Measurements from ENCODE around the gene MC1R. TPM values are rescaled to one million over a fixed set of nuclear protein-coding genes. Genes with fewer than 3 reads are reported as not detected.

The MC1R gene
- total RNA-seq, 1 experiment from 2014 or later: 34.3 TPM

GRCh38 chr16:89890886-89891657 lies 27.6 kb upstream of the MC1R start:
- Histone ChIP-seq H3K4me2 (no peak overlapping the region), H3K9me2 (ENCODE audit: insufficient read depth) (no peaks in the 10 kb centered on the region), H3K36me3 (ENCODE audit: low read depth) (peaks cover 7% of the 10 kb centered on the region; the same call in 1 of the 2 replicates), H3K79me2 (ENCODE audit: low read depth) (no peaks in the 10 kb centered on the region), H3F3A (ENCODE audit: insufficient read depth, low read depth) (no peaks in the 10 kb centered on the region; the same call in 1 of the 2 replicates), H2AFZ (no peak overlapping the region), H3K27me3 (ENCODE audit: insufficient read depth, low read depth) (no peaks in the 10 kb centered on the region), H4K20me1 (ENCODE audit: insufficient read depth) (peaks cover 24% of the 10 kb centered on the region), H3K4me1 (replicated peaks; ENCODE audit: insufficient read depth) (no peaks in the 10 kb centered on the region), H3K9me3 (ENCODE audit: insufficient read depth, low read depth) (no peaks in the 10 kb centered on the region), H3K27ac (no peak overlapping the region), H3K4me3 (no peak overlapping the region)
- ChIA-PET POLR2A (ENCODE audit: unreplicated experiment) (no interaction called here), CTCF (no interaction called here)
- no peak for DNase-seq
- no TSS peak for BruUV-seq (replicated peaks)
- intact Hi-C loops (cut with micrococcal nuclease; ENCODE audit: unreplicated experiment): no loop called here
- no peak for TF ChIP-seq EZH2 (IDR thresholded peaks at IDR 0.05; ENCODE audit: low read depth)
- TF ChIP-seq CTCF (conservative IDR thresholded peaks at IDR 0.05): no peak

- H2AFZ ChIP-seq: no peak overlapping the region
- H3K27ac ChIP-seq: no peak overlapping the region
- no peaks in the 10 kb centered on the region for H3K4me1 ChIP-seq (replicated peaks; ENCODE audit: insufficient read depth)
- no peaks in the 10 kb centered on the region for H3K9me3 ChIP-seq (ENCODE audit: insufficient read depth, low read depth)
- H3K27me3 ChIP-seq (ENCODE audit: insufficient read depth, low read depth): no peaks in the 10 kb centered on the region
- CTCF ChIA-PET: no interaction called here
- intact Hi-C loops (cut with micrococcal nuclease; ENCODE audit: unreplicated experiment): no loop called here
- peaks cover 7% of the 10 kb centered on the region; the same call in 1 of the 2 replicates for H3K36me3 ChIP-seq (ENCODE audit: low read depth)
- no peak overlapping the region for H3K4me3 ChIP-seq
- peaks cover 24% of the 10 kb centered on the region for H4K20me1 ChIP-seq (ENCODE audit: insufficient read depth)
- TF ChIP-seq EZH2 (IDR thresholded peaks at IDR 0.05; ENCODE audit: low read depth) (no peak), CTCF (conservative IDR thresholded peaks at IDR 0.05) (no peak)
- no TSS peak for BruUV-seq (replicated peaks)
- POLR2A ChIA-PET (ENCODE audit: unreplicated experiment): no interaction called here
- no peaks in the 10 kb centered on the region for H3K79me2 ChIP-seq (ENCODE audit: low read depth)
- no peaks in the 10 kb centered on the region for H3K9me2 ChIP-seq (ENCODE audit: insufficient read depth)
- DNase-seq: no peak
- H3K4me2 ChIP-seq: no peak overlapping the region
- H3F3A ChIP-seq (ENCODE audit: insufficient read depth, low read depth): no peaks in the 10 kb centered on the region; the same call in 1 of the 2 replicates
Observed at GRCh38 chr16:89892055-89892630, 26.5 kb upstream of the MC1R start.

- CTCF ChIA-PET: no interaction called here
- Histone ChIP-seq H4K20me1 (ENCODE audit: insufficient read depth) (peaks cover 24% of the 10 kb centered on the region), H3K4me2 (no peak overlapping the region), H3K27ac (no peak overlapping the region), H3K9me3 (ENCODE audit: insufficient read depth, low read depth) (no peaks in the 10 kb centered on the region), H2AFZ (no peak overlapping the region), H3F3A (ENCODE audit: insufficient read depth, low read depth) (no peaks in the 10 kb centered on the region; the same call in 1 of the 2 replicates), H3K4me1 (replicated peaks; ENCODE audit: insufficient read depth) (no peaks in the 10 kb centered on the region), H3K27me3 (ENCODE audit: insufficient read depth, low read depth) (no peaks in the 10 kb centered on the region), H3K79me2 (ENCODE audit: low read depth) (no peaks in the 10 kb centered on the region), H3K9me2 (ENCODE audit: insufficient read depth) (no peaks in the 10 kb centered on the region), H3K36me3 (ENCODE audit: low read depth) (peaks cover 12% of the 10 kb centered on the region), H3K4me3 (no peak overlapping the region)
- intact Hi-C loops (cut with micrococcal nuclease; ENCODE audit: unreplicated experiment): no loop called here
- POLR2A ChIA-PET (ENCODE audit: unreplicated experiment): no interaction called here
- BruUV-seq (replicated peaks): no TSS peak
- no peak for DNase-seq
- TF ChIP-seq CTCF (conservative IDR thresholded peaks at IDR 0.05): no peak
- TF ChIP-seq EZH2 (IDR thresholded peaks at IDR 0.05; ENCODE audit: low read depth): no peak
Observed at GRCh38 chr16:89892635-89893034, 26.0 kb upstream of the MC1R start.
